Lower lobe of right lung (tissue), 2 donors: Measurements from ENCODE around the gene WDR93. TPM values are rescaled to one million over a fixed set of nuclear protein-coding genes. Genes with fewer than 3 reads are reported as not detected.
"Not testable (repeated sequence)": the region's sequence is repeated elsewhere in the genome, so short reads cannot be mapped to it uniquely, and the experiment has no call there.

Source experiments
- ATAC-seq, 2 donors: fragments of 200-7000 bp; cut with Tn5 transposase; one replicate each; pipeline ENCODE4 v1.9.1; 2020 to 2022; ENCODE audit warnings: mild to moderate bottlenecking in 2 of 2, moderate library complexity in 2 of 2
- DNase-seq: peaks from one replicate; pipeline ENCODE4 v3.0.0-alpha.2; 2020
- H3K27ac ChIP-seq: fragments of 200-600 bp; one replicate; pipeline ENCODE4 v1.8.0; 2022
- H3K27me3 ChIP-seq: fragments of 200-600 bp; one replicate; pipeline ENCODE4 v1.8.0; 2022; ENCODE audit warnings: low read depth
- H3K36me3 ChIP-seq: fragments of 200-600 bp; one replicate; pipeline ENCODE4 v1.8.0; 2022; ENCODE audit warnings: mild to moderate bottlenecking
- H3K4me1 ChIP-seq: fragments of 200-600 bp; one replicate; pipeline ENCODE4 v1.8.0; 2022
- H3K4me3 ChIP-seq: fragments of 200-600 bp; one replicate; pipeline ENCODE4 v1.8.0; 2022; ENCODE audit warnings: mild to moderate bottlenecking
- H3K9me3 ChIP-seq: fragments of 200-600 bp; one replicate; pipeline ENCODE4 v1.8.0; 2022
- intact Hi-C: fragments of 100-400 bp; cut with DNase I; formaldehyde crosslinking; loops from one replicate; pipeline ENCODE4 v1.11.0; 2022
- total RNA-seq: library from RNA; stranded (reverse); fragmentation: NEBNext Ultra II Directional; extraction: Animal tissue kit (Norgen Biotek cat#: 25700); gene quantifications from one replicate; pipeline ENCODE4 v1.2.1, GENCODE V29; 2021
- TF ChIP-seq, protein P1 (sequence below): fragments of 200-600 bp; IDR thresholded peaks from one replicate; pipeline ENCODE4 v1.8.0; 2022; ENCODE audit warnings: antibody characterized with exemption, mild to moderate bottlenecking
- donor health status: DM: no; HTN: yes; CAD: no; lungs with severe emphysema.

Gene WDR93
- total RNA-seq, 1 donor from 2014 or later, result 1.2 TPM

GRCh38 chr15:89783861-89784685 lies 93.5 kb downstream of the WDR93 start:
- intact Hi-C loops, result no loop called here
- no peaks in the 10 kb centered on the region for H3K9me3 ChIP-seq
- no peak overlapping the region for H3K4me3 ChIP-seq
- H3K4me1 ChIP-seq, result peaks cover 9% of the 10 kb centered on the region
- TF ChIP-seq, protein P1, sequence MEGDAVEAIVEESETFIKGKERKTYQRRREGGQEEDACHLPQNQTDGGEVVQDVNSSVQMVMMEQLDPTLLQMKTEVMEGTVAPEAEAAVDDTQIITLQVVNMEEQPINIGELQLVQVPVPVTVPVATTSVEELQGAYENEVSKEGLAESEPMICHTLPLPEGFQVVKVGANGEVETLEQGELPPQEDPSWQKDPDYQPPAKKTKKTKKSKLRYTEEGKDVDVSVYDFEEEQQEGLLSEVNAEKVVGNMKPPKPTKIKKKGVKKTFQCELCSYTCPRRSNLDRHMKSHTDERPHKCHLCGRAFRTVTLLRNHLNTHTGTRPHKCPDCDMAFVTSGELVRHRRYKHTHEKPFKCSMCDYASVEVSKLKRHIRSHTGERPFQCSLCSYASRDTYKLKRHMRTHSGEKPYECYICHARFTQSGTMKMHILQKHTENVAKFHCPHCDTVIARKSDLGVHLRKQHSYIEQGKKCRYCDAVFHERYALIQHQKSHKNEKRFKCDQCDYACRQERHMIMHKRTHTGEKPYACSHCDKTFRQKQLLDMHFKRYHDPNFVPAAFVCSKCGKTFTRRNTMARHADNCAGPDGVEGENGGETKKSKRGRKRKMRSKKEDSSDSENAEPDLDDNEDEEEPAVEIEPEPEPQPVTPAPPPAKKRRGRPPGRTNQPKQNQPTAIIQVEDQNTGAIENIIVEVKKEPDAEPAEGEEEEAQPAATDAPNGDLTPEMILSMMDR, result no peak
- H3K27me3 ChIP-seq, result no peaks in the 10 kb centered on the region
- DNase-seq, result no peak
- H3K27ac ChIP-seq, result no peak overlapping the region
- ATAC-seq, result peak in 1 of 2 donors; percentile 11
- H3K36me3 ChIP-seq, result no peaks in the 10 kb centered on the region

GRCh38 chr15:89784686-89784960 lies 94.0 kb downstream of the WDR93 start:
- H3K27ac ChIP-seq, result no peak overlapping the region
- intact Hi-C loops, result no loop called here
- no peak for DNase-seq
- no peaks in the 10 kb centered on the region for H3K27me3 ChIP-seq
- H3K4me1 ChIP-seq, result peaks cover 9% of the 10 kb centered on the region
- no peaks in the 10 kb centered on the region for H3K9me3 ChIP-seq
- H3K4me3 ChIP-seq, result no peak overlapping the region
- TF ChIP-seq, protein P1, result no peak
- no peak for ATAC-seq
- H3K36me3 ChIP-seq, result no peaks in the 10 kb centered on the region

DNA sequence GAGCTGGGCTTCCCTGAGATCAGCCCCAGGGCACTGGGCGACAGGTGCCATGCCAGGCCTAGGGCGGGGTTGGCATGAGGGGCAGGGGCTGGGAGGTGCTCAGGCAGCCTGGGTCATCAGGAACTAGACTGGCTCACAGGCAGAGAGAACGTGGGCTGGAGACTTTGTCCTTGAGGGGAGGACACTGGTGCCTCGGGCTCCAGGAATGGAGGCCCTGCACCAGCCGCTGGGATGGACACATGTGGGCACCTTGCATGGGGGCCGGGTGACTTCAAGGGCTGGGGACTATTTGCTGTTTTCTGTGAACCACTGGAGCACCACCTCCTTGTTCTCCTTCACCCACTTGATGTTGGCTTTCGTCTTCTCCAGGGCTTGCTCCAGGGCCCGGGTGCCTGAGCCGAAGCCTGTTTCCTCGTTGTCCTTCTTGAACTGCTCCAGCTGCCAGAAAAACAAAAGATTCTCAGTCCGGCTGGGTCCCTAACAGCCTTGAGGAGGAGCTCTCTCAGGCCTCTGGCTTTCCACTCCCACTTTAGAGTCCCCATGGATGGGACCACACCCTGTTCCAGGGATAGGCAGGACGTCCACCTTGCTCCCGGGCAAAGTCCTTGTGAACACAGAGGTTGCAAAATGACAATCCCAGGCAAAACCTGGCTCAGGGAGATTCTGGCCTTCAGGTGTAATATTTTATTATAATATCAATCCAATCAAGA lies 94.6 kb downstream of the WDR93 start:
- H3K36me3 ChIP-seq, result no peaks in the 10 kb centered on the region
- no peak overlapping the region for H3K4me3 ChIP-seq
- H3K27me3 ChIP-seq, result no peaks in the 10 kb centered on the region
- ATAC-seq (peak; percentile 27 to 43), DNase-seq (no peak)
- TF ChIP-seq, protein P1, result no peak
- no peak overlapping the region for H3K27ac ChIP-seq
- H3K4me1 ChIP-seq, result peaks cover 9% of the 10 kb centered on the region
- H3K9me3 ChIP-seq, result no peaks in the 10 kb centered on the region
- intact Hi-C loops, result no loop called here

DNA sequence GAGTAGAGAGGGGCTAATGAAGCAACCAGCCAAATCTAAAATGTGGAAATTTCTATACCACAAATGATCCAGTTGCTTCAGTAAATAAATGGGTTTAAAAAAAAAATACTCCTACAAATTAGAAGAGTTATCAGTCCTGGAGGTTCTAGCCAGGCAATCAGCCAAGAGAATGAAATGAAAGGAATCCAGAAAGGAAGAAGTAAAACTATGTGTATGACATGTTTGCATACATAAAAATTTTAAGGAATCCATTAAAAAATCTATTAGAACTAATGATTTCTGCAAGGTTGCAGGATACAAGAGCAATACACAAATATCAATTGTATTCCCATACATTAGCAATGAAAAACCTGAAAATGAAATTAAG lies 95.1 kb downstream of the WDR93 start:
- peaks cover 2% of the 10 kb centered on the region for H3K36me3 ChIP-seq
- TF ChIP-seq, protein P1, result no peak
- ATAC-seq, result no peak

DNA sequence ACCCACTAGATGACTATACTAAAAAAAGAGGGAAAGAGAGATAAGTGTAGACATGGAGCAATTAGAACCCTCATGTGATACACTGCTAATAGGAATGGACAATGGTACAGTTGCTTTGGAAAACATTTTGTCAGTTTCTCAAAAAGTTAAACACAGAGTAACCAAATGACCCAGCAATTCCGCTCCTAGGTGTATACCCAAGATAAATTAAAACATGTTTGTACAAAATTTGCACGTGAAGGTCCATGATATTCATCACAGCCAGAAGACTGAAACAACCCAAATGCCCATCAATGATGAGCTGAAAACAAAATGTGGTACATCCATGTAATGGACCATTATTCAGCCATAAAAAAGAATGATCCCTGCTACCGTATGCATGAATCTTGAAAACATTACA lies 97.3 kb downstream of the WDR93 start:
- peaks cover 21% of the 10 kb centered on the region for H3K36me3 ChIP-seq
- intact Hi-C loops, result no loop called here
- no peaks in the 10 kb centered on the region for H3K27me3 ChIP-seq
- ATAC-seq (no peak), DNase-seq (no peak)
- H3K27ac ChIP-seq, result no peak overlapping the region
- no peaks in the 10 kb centered on the region for H3K9me3 ChIP-seq
- TF ChIP-seq, protein P1, result no peak
- peaks cover 9% of the 10 kb centered on the region for H3K4me1 ChIP-seq
- H3K4me3 ChIP-seq, result no peak overlapping the region

More for the DNA sequence above, 95.1 kb downstream of the WDR93 start:
- Histone ChIP-seq H3K9me3 (no peaks in the 10 kb centered on the region), H3K27me3 (no peaks in the 10 kb centered on the region), H3K4me3 (no peak overlapping the region), H3K4me1 (peaks cover 9% of the 10 kb centered on the region), H3K27ac (no peak overlapping the region)
- intact Hi-C loops, result no loop called here
- DNase-seq, result no peak

GRCh38 chr15:89788585-89788984 lies 98.0 kb downstream of the WDR93 start:
- H3K36me3 ChIP-seq, result peaks cover 21% of the 10 kb centered on the region
- H3K4me1 ChIP-seq, H3K9me3 ChIP-seq, ATAC-seq, DNase-seq, H3K27ac ChIP-seq, intact Hi-C loops, H3K4me3 ChIP-seq, H3K27me3 ChIP-seq: not testable (repeated sequence)
